HepG2 (cell line): ENCODE measurements around the gene ATP9B. TPM values are rescaled to one million over a fixed set of nuclear protein-coding genes. Genes with fewer than 3 reads are reported as not detected.

ENCODE experiments used
- ATAC-seq: fragments of 200-7000 bp; cut with Tn5 transposase; 3 replicates; pipeline ENCODE4 v1.9.1; 2020; ENCODE audit warnings: mild to moderate bottlenecking, moderate library complexity
- BruUV-seq: library from RNA; stranded (reverse); fragments of 400-500 nt; replicated peaks from 2 replicates; lab custom pipeline; 2021; lab: Mats Ljungman, UMichigan
- CTCF ChIA-PET: fragments of 300-600 bp; formaldehyde crosslinking; extraction: SDS; loops from one replicate; lab custom pipeline; 2021; ENCODE audit warnings: low total read pairs, inconsistent platforms, low intra/inter-chr PET ratio; lab: Yijun Ruan, JAX
- POLR2A ChIA-PET: fragments of 350-600 bp; sonication (Branson Sonifier 250); formaldehyde crosslinking; loops from one replicate; lab custom pipeline; 2020; ENCODE audit warnings: antibody characterized with exemption, inconsistent platforms; lab: Yijun Ruan, JAX
- DNase-seq: peaks from one replicate; pipeline ENCODE4 v3.0.0-alpha.2; 2015; ENCODE audit warnings: low spot score
- FAIRE-seq: peaks from 3 replicates; lab custom pipeline; 2011; peaks lifted over from hg19 to GRCh38; lab: Jason Lieb, UNC
- H2AFZ ChIP-seq: one replicate; pipeline ENCODE4 v1.6.1; 2011; ENCODE audit warnings: low read length, inconsistent platforms
- H3K27ac ChIP-seq: fragments of 300-600 bp; 3 replicates; pipeline ENCODE4 v1.8.0; 2011; ENCODE audit warnings: mixed run types, mild to moderate bottlenecking, mixed read lengths, low read length, inconsistent platforms; ENCODE audit not compliant: insufficient read depth; ENCODE audit errors: extremely low read length
- H3K27me3 ChIP-seq, 2 experiments: fragments of 200-600 bp in 1 of 2; 2 replicates in 1 of 2; 3 replicates in 1 of 2; pipeline versions ENCODE4 v1.6.0 to v1.8.0; 2011; ENCODE audit warnings: low read length in 2 of 2, mild to moderate bottlenecking in 2 of 2, moderate library complexity in 2 of 2, inconsistent platforms in 1 of 2; ENCODE audit not compliant: insufficient read depth in 2 of 2, control insufficient read depth in 1 of 2
- H3K36me3 ChIP-seq, 2 experiments: fragments of 200-600 bp in 1 of 2; replicated peaks in 1 of 2; 2 replicates in 1 of 2; 3 replicates in 1 of 2; pipeline versions ENCODE4 v1.5.1 to v1.8.0; 2011; ENCODE audit warnings: low read length in 2 of 2, inconsistent platforms in 1 of 2; ENCODE audit not compliant: insufficient read depth in 2 of 2, control insufficient read depth in 1 of 2
- H3K4me1 ChIP-seq: 2 replicates; pipeline ENCODE4 v1.5.1; 2012; ENCODE audit warnings: low read length, inconsistent platforms; ENCODE audit not compliant: insufficient read depth
- H3K4me2 ChIP-seq: 2 replicates; pipeline ENCODE4 v1.6.0; 2011; ENCODE audit warnings: low read depth, low read length, inconsistent platforms
- H3K4me3 ChIP-seq, 3 experiments: fragments of 200-600 bp in 1 of 3; sonication (generic), shearing (Covaris generic) in 1 of 3; replicated peaks in 1 of 3; 2 replicates each; pipeline ENCODE4 v1.5.1; 2011 to 2016; ENCODE audit warnings: low read length in 3 of 3, inconsistent platforms in 2 of 3, low read depth in 2 of 3, mild to moderate bottlenecking in 2 of 3, control low read depth in 1 of 3, mixed read lengths in 1 of 3; ENCODE audit not compliant: insufficient read depth in 1 of 3
- H3K79me2 ChIP-seq: one replicate; pipeline ENCODE4 v1.6.1; 2011; ENCODE audit warnings: low read length, inconsistent platforms; ENCODE audit not compliant: insufficient read depth
- H3K9ac ChIP-seq: 2 replicates; pipeline ENCODE4 v1.6.0; 2011; ENCODE audit warnings: mild to moderate bottlenecking, low read depth, low read length, inconsistent platforms; ENCODE audit not compliant: insufficient read depth
- H3K9me3 ChIP-seq: 2 replicates; pipeline ENCODE4 v1.5.1; 2012; ENCODE audit warnings: mild to moderate bottlenecking, low read length
- H4K20me1 ChIP-seq: 2 replicates; pipeline ENCODE4 v1.6.0; 2011; ENCODE audit warnings: inconsistent platforms, mild to moderate bottlenecking, low read length, moderate library complexity; ENCODE audit not compliant: insufficient read depth
- ARID4A ChIP-seq: sonication (generic); formaldehyde crosslinking; IDR thresholded peaks from 2 replicates; pipeline ENCODE4 v1.5.0; 2020; ENCODE audit warnings: mild to moderate bottlenecking, missing genetic modification reagents, borderline replicate concordance
- CBX1 ChIP-seq: IDR thresholded peaks from one replicate; pipeline ENCODE4 v1.6.1; 2016; ENCODE audit warnings: antibody characterized with exemption, low read depth
- NFE2 ChIP-seq: sonication (generic); formaldehyde crosslinking; IDR thresholded peaks from 2 replicates; pipeline ENCODE4 v1.4.0; 2020; ENCODE audit warnings: missing genetic modification reagents
- NFIB ChIP-seq: sonication (generic); formaldehyde crosslinking; IDR thresholded peaks from 2 replicates; pipeline ENCODE4 v1.9.0; 2021; ENCODE audit warnings: missing genetic modification reagents, mild to moderate bottlenecking, borderline replicate concordance
- NRL ChIP-seq: sonication (generic); formaldehyde crosslinking; IDR thresholded peaks from 2 replicates; pipeline ENCODE4 v1.5.0; 2020; ENCODE audit warnings: missing genetic modification reagents, mild to moderate bottlenecking, moderate library complexity, borderline replicate concordance
- ONECUT2 ChIP-seq: sonication (generic); formaldehyde crosslinking; IDR thresholded peaks from 2 replicates; pipeline ENCODE4 v1.4.0; 2020; ENCODE audit warnings: missing genetic modification reagents
- PCBP2 ChIP-seq: fragments of 200-400 bp; formaldehyde crosslinking; optimal IDR thresholded peaks from 2 replicates; pipeline ENCODE3; 2018; ENCODE audit warnings: low read length, low read depth; ENCODE audit not compliant: poor library complexity, severe bottlenecking
- RBFOX2 ChIP-seq: fragments of 200-400 bp; formaldehyde crosslinking; IDR thresholded peaks from 2 replicates; pipeline ENCODE4 v1.6.1; 2017; ENCODE audit warnings: low read depth, mild to moderate bottlenecking, low read length
- ZFP37 ChIP-seq: sonication (generic); formaldehyde crosslinking; IDR thresholded peaks from 2 replicates; pipeline ENCODE4 v1.4.0; 2020; ENCODE audit warnings: missing genetic modification reagents, borderline replicate concordance
- ZNF101 ChIP-seq: sonication (generic); formaldehyde crosslinking; IDR thresholded peaks from 2 replicates; pipeline ENCODE4 v1.4.0; 2020; ENCODE audit warnings: mild to moderate bottlenecking, low read depth, missing genetic modification reagents, borderline replicate concordance
- ZNF136 ChIP-seq: sonication (generic); formaldehyde crosslinking; IDR thresholded peaks from 2 replicates; pipeline ENCODE4 v1.8.1; 2022; ENCODE audit warnings: low read depth, mild to moderate bottlenecking, moderate library complexity, missing genetic modification reagents
- ZNF253 ChIP-seq: sonication (generic); formaldehyde crosslinking; IDR thresholded peaks from 2 replicates; pipeline ENCODE4 v1.8.0; 2022; ENCODE audit warnings: mild to moderate bottlenecking, missing genetic modification reagents, borderline replicate concordance
- ZNF274 ChIP-seq: sonication (generic); formaldehyde crosslinking; IDR thresholded peaks from 2 replicates; pipeline ENCODE4 v1.5.1; 2020; ENCODE audit warnings: mild to moderate bottlenecking, missing genetic modification reagents
- ZNF280B ChIP-seq: sonication (generic); formaldehyde crosslinking; IDR thresholded peaks from 2 replicates; pipeline ENCODE4 v1.5.0; 2020; ENCODE audit warnings: missing genetic modification reagents, mild to moderate bottlenecking, borderline replicate concordance
- ZNF550 ChIP-seq: sonication (generic); formaldehyde crosslinking; IDR thresholded peaks from 2 replicates; pipeline ENCODE4 v1.4.0; 2020; ENCODE audit warnings: mild to moderate bottlenecking, missing genetic modification reagents, borderline replicate concordance
- ZNF580 ChIP-seq: IDR thresholded peaks from 2 replicates; pipeline ENCODE4 v1.6.1; 2016; ENCODE audit warnings: low read depth, borderline replicate concordance
- ZNF784 ChIP-seq: sonication (generic); formaldehyde crosslinking; IDR thresholded peaks from 2 replicates; pipeline ENCODE4 v1.5.1; 2020; ENCODE audit warnings: missing genetic modification reagents, mild to moderate bottlenecking, borderline replicate concordance
- WGBS: methylation state at CpG from one replicate; pipeline ENCODE4 v1.1.6; 2017; ENCODE audit warnings: low lambda C conversion rate; 5-methylcytosine and 5-hydroxymethylcytosine counted together
- in situ Hi-C: cut with HindIII; loops from 2 replicates; pipeline ENCODE4 v1.10.0; 2017; ENCODE audit warnings: low pct_unique_long_range_greater_than_20kb; ENCODE audit not compliant: extremely low pct_ligation_motif_present
- intact Hi-C: fragments of 100-400 bp; cut with micrococcal nuclease; formaldehyde crosslinking; loops from one replicate; pipeline ENCODE4 v1.10.0; 2022; ENCODE audit not compliant: unreplicated experiment
- polyA plus RNA-seq, 8 experiments: library from polyadenylated mRNA; depleted of rRNA in 3 of 8; stranded (reverse) in 7 of 8; unstranded in 1 of 8; fragments of >200 nt; fragmentation: Illumina TruSeq in 4 of 8; extraction: Trizol in 4 of 8; gene quantifications; 2 replicates each; pipeline versions ENCODE4 v1.2.1 to v1.2.3, GENCODE V29; 2011 to 2016; ENCODE audit warnings: low read depth in 4 of 8, missing spikeins in 1 of 8, mixed read lengths in 1 of 8; ENCODE audit not compliant: insufficient read depth in 1 of 8
- total RNA-seq, 5 experiments: library from RNA; depleted of rRNA; stranded (reverse); fragments of >200 nt; fragmentation: Illumina TruSeq; extraction: Trizol; gene quantifications; 2 replicates each; pipeline ENCODE4 v1.2.3, GENCODE V29; 2016; ENCODE audit warnings: low read depth in 1 of 5

ATP9B gene
- total and polyA plus RNA-seq, 2 of the 13 experiments (the other 11 are each of a cell fraction or from before 2014, with no cell fraction given), result 10.8 to 11.3 TPM

GRCh38 chr18:79290876-79291275, 221.7 kb downstream of the ATP9B start (continued):
- TF ChIP-seq ARID4A (CRISPR knock-in tag) (no peak), NFE2 (CRISPR knock-in tag) (no peak), ZNF550 (CRISPR knock-in tag) (no peak), ZFP37 (CRISPR knock-in tag) (no peak), ZNF136 (CRISPR knock-in tag) (no peak), NRL (CRISPR knock-in tag) (no peak), ONECUT2 (CRISPR knock-in tag) (no peak), ZNF274 (CRISPR knock-in tag) (no peak), NFIB (CRISPR knock-in tag) (no peak), ZNF253 (no peak)

DNA sequence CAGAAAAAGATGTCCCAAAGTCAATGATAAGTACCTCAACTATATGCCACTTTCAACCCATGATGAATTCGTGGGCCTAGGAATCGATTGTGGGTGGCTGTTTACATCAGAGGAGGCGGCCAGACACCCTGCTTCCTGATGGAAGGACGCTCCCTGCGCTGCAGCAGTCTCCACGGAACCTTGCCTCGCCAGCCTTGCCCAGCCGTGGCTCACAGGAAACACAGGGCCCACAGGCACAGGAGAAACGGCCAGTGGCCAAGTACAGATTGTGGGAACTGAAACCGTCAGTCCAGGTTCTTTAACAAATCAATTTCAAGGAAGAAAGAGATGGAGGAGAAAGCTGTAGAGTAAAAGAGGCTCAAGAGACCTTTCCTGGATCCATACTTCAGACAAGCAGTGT, 225.0 kb downstream of the ATP9B start:
- Histone ChIP-seq H3K9ac (no peak overlapping the region), H3K36me3 (peaks cover 0 to 5% of the 10 kb centered on the region in 2 experiments; a peak in 1 of 5 replicates), H3K27me3 (no peaks in the 10 kb centered on the region), H3K4me1 (no peaks in the 10 kb centered on the region), H4K20me1 (no peaks in the 10 kb centered on the region), H3K4me3 (no peak overlapping the region), H3K4me2 (no peak overlapping the region), H3K27ac (no peak overlapping the region), H3K9me3 (no peaks in the 10 kb centered on the region), H3K79me2 (no peaks in the 10 kb centered on the region), H2AFZ (no peak overlapping the region)
- TF ChIP-seq ZNF101 (CRISPR knock-in tag) (no peak), RBFOX2 (no peak), CBX1 (no peak), ZNF784 (CRISPR knock-in tag) (no peak), ZNF580 (CRISPR knock-in tag) (no peak), PCBP2 (no peak), ZNF280B (CRISPR knock-in tag) (no peak)
- ATAC-seq (no peak), FAIRE-seq (no peak), DNase-seq (no peak)
- intact Hi-C loops (no loop called here), in situ Hi-C loops (no loop called here)
- no TSS peak for BruUV-seq
- POLR2A ChIA-PET, result no interaction called here
- 94% methylated on average over 10 of the region's 10 CpGs for WGBS
- CTCF ChIA-PET, result no interaction called here
